ENCODE results near the gene ERO1B.

Gene ERO1B

DNA sequence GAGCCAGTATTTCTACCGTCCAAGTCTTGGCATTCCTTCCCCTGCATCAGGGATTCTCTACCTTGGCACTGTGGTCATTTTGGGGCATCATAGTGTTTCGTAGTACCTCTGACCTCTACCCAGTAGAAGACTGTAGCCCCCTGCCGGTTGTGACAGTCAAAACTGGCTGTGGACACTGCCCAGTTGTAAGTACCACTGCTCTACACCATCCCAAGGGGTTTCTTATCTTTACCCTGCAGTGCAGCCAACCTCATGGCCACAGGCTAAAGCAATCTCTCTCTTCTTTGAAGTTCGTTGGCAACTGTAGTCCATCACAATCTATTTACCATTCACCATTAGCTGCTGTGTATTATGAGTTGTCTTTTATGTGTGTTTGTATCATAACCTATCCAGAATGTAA lies 29.3 kb upstream of the ERO1B start:
- DNase-seq (ENCODE audit: low read depth in 1 of 2, low spot score in 1 of 2) = no peak
- peaks cover 3% of the 10 kb centered on the region for H3K27me3 ChIP-seq (ENCODE audit: insufficient read depth, poor library complexity, severe bottlenecking)
- H3K27ac ChIP-seq (replicated peaks) = no peak overlapping the region
- TF ChIP-seq SPI1 (IDR thresholded peaks at IDR 0.05; ENCODE audit: borderline replicate concordance, low read depth) (no peak), GABPA (IDR thresholded peaks at IDR 0.05; ENCODE audit: low read depth) (no peak), POLR2AphosphoS5 (IDR thresholded peaks at IDR 0.05; ENCODE audit: low read depth) (no peak)
- TF ChIP-seq, protein P1, sequence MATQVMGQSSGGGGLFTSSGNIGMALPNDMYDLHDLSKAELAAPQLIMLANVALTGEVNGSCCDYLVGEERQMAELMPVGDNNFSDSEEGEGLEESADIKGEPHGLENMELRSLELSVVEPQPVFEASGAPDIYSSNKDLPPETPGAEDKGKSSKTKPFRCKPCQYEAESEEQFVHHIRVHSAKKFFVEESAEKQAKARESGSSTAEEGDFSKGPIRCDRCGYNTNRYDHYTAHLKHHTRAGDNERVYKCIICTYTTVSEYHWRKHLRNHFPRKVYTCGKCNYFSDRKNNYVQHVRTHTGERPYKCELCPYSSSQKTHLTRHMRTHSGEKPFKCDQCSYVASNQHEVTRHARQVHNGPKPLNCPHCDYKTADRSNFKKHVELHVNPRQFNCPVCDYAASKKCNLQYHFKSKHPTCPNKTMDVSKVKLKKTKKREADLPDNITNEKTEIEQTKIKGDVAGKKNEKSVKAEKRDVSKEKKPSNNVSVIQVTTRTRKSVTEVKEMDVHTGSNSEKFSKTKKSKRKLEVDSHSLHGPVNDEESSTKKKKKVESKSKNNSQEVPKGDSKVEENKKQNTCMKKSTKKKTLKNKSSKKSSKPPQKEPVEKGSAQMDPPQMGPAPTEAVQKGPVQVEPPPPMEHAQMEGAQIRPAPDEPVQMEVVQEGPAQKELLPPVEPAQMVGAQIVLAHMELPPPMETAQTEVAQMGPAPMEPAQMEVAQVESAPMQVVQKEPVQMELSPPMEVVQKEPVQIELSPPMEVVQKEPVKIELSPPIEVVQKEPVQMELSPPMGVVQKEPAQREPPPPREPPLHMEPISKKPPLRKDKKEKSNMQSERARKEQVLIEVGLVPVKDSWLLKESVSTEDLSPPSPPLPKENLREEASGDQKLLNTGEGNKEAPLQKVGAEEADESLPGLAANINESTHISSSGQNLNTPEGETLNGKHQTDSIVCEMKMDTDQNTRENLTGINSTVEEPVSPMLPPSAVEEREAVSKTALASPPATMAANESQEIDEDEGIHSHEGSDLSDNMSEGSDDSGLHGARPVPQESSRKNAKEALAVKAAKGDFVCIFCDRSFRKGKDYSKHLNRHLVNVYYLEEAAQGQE (IDR thresholded peaks at IDR 0.05; ENCODE audit: insufficient replicate concordance, low read depth) = no peak
- TF ChIP-seq, protein P2, sequence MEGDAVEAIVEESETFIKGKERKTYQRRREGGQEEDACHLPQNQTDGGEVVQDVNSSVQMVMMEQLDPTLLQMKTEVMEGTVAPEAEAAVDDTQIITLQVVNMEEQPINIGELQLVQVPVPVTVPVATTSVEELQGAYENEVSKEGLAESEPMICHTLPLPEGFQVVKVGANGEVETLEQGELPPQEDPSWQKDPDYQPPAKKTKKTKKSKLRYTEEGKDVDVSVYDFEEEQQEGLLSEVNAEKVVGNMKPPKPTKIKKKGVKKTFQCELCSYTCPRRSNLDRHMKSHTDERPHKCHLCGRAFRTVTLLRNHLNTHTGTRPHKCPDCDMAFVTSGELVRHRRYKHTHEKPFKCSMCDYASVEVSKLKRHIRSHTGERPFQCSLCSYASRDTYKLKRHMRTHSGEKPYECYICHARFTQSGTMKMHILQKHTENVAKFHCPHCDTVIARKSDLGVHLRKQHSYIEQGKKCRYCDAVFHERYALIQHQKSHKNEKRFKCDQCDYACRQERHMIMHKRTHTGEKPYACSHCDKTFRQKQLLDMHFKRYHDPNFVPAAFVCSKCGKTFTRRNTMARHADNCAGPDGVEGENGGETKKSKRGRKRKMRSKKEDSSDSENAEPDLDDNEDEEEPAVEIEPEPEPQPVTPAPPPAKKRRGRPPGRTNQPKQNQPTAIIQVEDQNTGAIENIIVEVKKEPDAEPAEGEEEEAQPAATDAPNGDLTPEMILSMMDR (IDR thresholded peaks at IDR 0.05; ENCODE audit: insufficient read depth, low read length) = no peak
- no peak overlapping the region for H3K4me3 ChIP-seq (replicated peaks; ENCODE audit: insufficient read depth, low read length)

DNA sequence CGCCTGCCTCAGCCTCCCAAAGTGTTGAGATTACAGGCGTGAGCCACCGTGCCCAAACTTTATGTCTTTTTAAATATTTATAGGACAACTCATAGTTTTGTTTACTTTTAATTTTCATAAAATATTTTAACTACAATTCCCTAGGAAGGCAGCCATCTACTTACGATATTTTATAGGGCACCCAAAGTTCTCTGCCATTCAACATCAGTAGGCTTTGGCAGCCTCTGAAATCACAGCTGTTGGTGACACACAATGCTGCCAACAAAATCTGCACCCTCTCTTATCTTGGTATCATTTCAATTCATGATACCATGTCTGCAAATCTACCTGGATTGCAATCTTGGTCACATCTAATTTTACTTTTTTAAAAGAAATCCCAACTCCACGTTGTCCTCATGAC lies 27.1 kb upstream of the ERO1B start:
- peaks cover 3% of the 10 kb centered on the region for H3K27me3 ChIP-seq (ENCODE audit: insufficient read depth, poor library complexity, severe bottlenecking)
- TF ChIP-seq, protein P2 (IDR thresholded peaks at IDR 0.05; ENCODE audit: insufficient read depth, low read length) = no peak
- TF ChIP-seq SPI1 (IDR thresholded peaks at IDR 0.05; ENCODE audit: borderline replicate concordance, low read depth) (no peak), POLR2AphosphoS5 (IDR thresholded peaks at IDR 0.05; ENCODE audit: low read depth) (no peak)
- no peak for DNase-seq (ENCODE audit: low read depth in 1 of 2, low spot score in 1 of 2)
- H3K27ac ChIP-seq (replicated peaks) = no peak overlapping the region
- no peak overlapping the region for H3K4me3 ChIP-seq (replicated peaks; ENCODE audit: insufficient read depth, low read length)

DNA sequence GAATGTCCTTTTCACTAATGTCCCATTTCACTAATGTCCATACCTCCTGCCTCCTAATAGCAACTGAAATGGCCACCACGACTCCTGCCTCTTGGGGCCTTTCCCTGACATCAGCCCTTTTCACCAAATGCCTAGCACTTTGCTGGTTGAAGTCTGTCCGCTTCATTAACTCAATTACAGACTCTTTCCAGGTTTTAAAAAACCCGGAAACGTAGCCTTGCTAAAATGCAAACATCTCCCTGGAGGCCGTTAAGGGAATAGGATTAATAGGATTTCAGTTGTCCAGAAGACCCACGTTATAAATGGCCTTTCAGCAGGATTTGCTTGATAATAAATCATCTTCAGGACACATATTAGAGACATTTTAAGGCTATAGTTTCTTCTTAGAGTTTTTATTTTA lies 25.7 kb upstream of the ERO1B start:
- no peaks in the 10 kb centered on the region for H3K27me3 ChIP-seq (ENCODE audit: insufficient read depth, poor library complexity, severe bottlenecking)
- no peak overlapping the region for H3K27ac ChIP-seq (replicated peaks)
- TF ChIP-seq, protein P1 (IDR thresholded peaks at IDR 0.05; ENCODE audit: insufficient replicate concordance, low read depth) = no peak
- TF ChIP-seq SPI1 (IDR thresholded peaks at IDR 0.05; ENCODE audit: borderline replicate concordance, low read depth) (no peak), GABPA (IDR thresholded peaks at IDR 0.05; ENCODE audit: low read depth) (no peak), POLR2AphosphoS5 (IDR thresholded peaks at IDR 0.05; ENCODE audit: low read depth) (no peak)
- TF ChIP-seq, protein P2 (IDR thresholded peaks at IDR 0.05; ENCODE audit: insufficient read depth, low read length) = no peak
- no peak overlapping the region for H3K4me3 ChIP-seq (replicated peaks; ENCODE audit: insufficient read depth, low read length)
- no peak for DNase-seq (ENCODE audit: low read depth in 1 of 2, low spot score in 1 of 2)

DNA sequence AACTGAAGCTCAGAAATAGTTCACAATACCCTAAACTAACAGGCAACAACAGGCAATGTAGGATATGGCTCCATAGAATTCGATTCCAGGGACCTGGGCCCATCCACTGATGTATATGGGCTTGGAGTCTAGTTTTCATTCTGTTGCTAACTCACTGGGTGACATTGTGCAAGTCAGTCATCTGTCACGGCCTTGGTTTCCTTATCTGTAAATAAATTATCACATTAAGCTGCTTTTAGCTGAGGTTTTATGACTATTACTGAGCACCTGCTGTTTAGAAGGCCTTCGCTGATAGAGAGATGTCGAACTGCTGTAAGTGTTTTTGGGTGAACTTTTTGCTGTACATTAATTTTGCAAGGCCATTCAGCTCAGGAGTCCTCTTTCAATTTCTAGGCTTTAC lies 22.9 kb upstream of the ERO1B start:
- H3K27me3 ChIP-seq (ENCODE audit: insufficient read depth, poor library complexity, severe bottlenecking) = no peaks in the 10 kb centered on the region
- TF ChIP-seq, protein P1 (IDR thresholded peaks at IDR 0.05; ENCODE audit: insufficient replicate concordance, low read depth) = no peak
- H3K27ac ChIP-seq (replicated peaks) = no peak overlapping the region
- no peak overlapping the region for H3K4me3 ChIP-seq (replicated peaks; ENCODE audit: insufficient read depth, low read length)
- DNase-seq (ENCODE audit: low read depth in 1 of 2, low spot score in 1 of 2) = no peak
